A673 (cell line): ENCODE results near the gene TAC3. TPM values are rescaled to one million over a fixed set of nuclear protein-coding genes. Genes with fewer than 3 reads are reported as not detected.

Experiments used
- BruUV-seq: library from RNA; stranded (reverse); fragments of 400-500 nt; replicated peaks from 2 replicates; lab custom pipeline; 2021; lab: Mats Ljungman, UMichigan
- CTCF ChIA-PET: fragments of 300-600 bp; sonication (Branson Sonifier 250); formaldehyde crosslinking; loops from one replicate; lab custom pipeline; 2022; ENCODE audit warnings: antibody characterized with exemption; lab: Charles Lee
- POLR2A ChIA-PET: fragments of 300-600 bp; sonication (Branson Sonifier 250); formaldehyde crosslinking; loops from one replicate; lab custom pipeline; 2022; ENCODE audit warnings: antibody characterized with exemption; ENCODE audit not compliant: low non-redundant PET; lab: Charles Lee
- DNase-seq: peaks from one replicate; pipeline ENCODE4 v3.0.0-alpha.2; 2015; ENCODE audit warnings: low spot score
- H3K27ac ChIP-seq: fragments of 200-600 bp; sonication (generic); 2 replicates; pipeline ENCODE4 v1.5.1; 2016; ENCODE audit warnings: mixed run types, low read depth, mild to moderate bottlenecking, mixed read lengths, antibody characterized with exemption, low read length; ENCODE audit not compliant: poor library complexity, severe bottlenecking
- H3K27me3 ChIP-seq: fragments of 200-600 bp; sonication (generic); replicated peaks from 2 replicates; pipeline ENCODE4 v1.6.1; 2017; ENCODE audit warnings: mixed run types, low read depth, mild to moderate bottlenecking, mixed read lengths, antibody characterized with exemption, low read length; ENCODE audit not compliant: insufficient read depth, poor library complexity
- H3K36me3 ChIP-seq: fragments of 200-600 bp; sonication (generic); 2 replicates; pipeline ENCODE4 v1.6.1; 2016; ENCODE audit warnings: mixed run types, mild to moderate bottlenecking, mixed read lengths, antibody characterized with exemption, low read length; ENCODE audit not compliant: insufficient read depth, poor library complexity, severe bottlenecking
- H3K4me1 ChIP-seq: fragments of 200-600 bp; sonication (generic); 2 replicates; pipeline ENCODE4 v1.6.1; 2017; ENCODE audit warnings: mixed run types, mild to moderate bottlenecking, mixed read lengths, antibody characterized with exemption, low read length; ENCODE audit not compliant: insufficient read depth, poor library complexity, severe bottlenecking
- H3K4me3 ChIP-seq: fragments of 200-600 bp; sonication (generic); 2 replicates; pipeline ENCODE4 v1.5.1; 2016; ENCODE audit warnings: low read depth, mixed run types, mild to moderate bottlenecking, mixed read lengths, low read length; ENCODE audit not compliant: poor library complexity, severe bottlenecking
- H3K9me3 ChIP-seq: fragments of 200-600 bp; sonication (generic); 2 replicates; pipeline ENCODE4 v1.6.1; 2016; ENCODE audit warnings: mixed run types, low read depth, mild to moderate bottlenecking, mixed read lengths, antibody characterized with exemption, low read length; ENCODE audit not compliant: poor library complexity, severe bottlenecking
- CTCF ChIP-seq: fragments of 300-800, 200-600 bp; sonication (generic); conservative IDR thresholded peaks from 2 replicates; pipeline ENCODE4 v1.5.1; 2017; ENCODE audit warnings: low read depth, mild to moderate bottlenecking, antibody characterized with exemption, low read length, moderate library complexity, mixed read lengths
- EZH2 ChIP-seq: fragments of 200-600 bp; sonication (generic); IDR thresholded peaks from 2 replicates; pipeline ENCODE4 v1.6.1; 2017; ENCODE audit warnings: borderline replicate concordance, low read depth, mild to moderate bottlenecking, mixed read lengths, antibody characterized with exemption, low read length; ENCODE audit not compliant: poor library complexity, severe bottlenecking
- intact Hi-C: fragments of 100-400 bp; cut with micrococcal nuclease; formaldehyde crosslinking; loops from one replicate; pipeline ENCODE4 v1.10.0; 2022; ENCODE audit not compliant: unreplicated experiment
- total RNA-seq: library from RNA; stranded (reverse); gene quantifications from 2 replicates; pipeline ENCODE4 v1.2.3, GENCODE V29; 2021

TAC3 gene
- total RNA-seq, 1 experiment from 2014 or later, result not detected

- BruUV-seq, result no TSS peak
- CTCF ChIA-PET, result no interaction called here
- TF ChIP-seq CTCF, result no peak
- no peak for TF ChIP-seq EZH2
These were observed 26.4 kb upstream of the TAC3 start for GRCh38 chr12:57042695-57043094.

GRCh38 chr12:57040750-57041149 is 24.4 kb upstream of the TAC3 start:
- Histone ChIP-seq H3K36me3 (no peaks in the 10 kb centered on the region), H3K4me3 (no peak overlapping the region), H3K9me3 (no peaks in the 10 kb centered on the region), H3K27me3 (no peaks in the 10 kb centered on the region), H3K27ac (no peak overlapping the region), H3K4me1 (no peaks in the 10 kb centered on the region)
- TF ChIP-seq EZH2, result no peak
- no peak for TF ChIP-seq CTCF
- DNase-seq, result no peak
- ChIA-PET CTCF (interaction anchor here (1.0 kb wide), 1 partner anchor 34 kb away, joined by 4 read pairs; no protein-coding TSS in a partner anchor), POLR2A (no interaction called here)
- intact Hi-C loops, result no loop called here
- BruUV-seq, result no TSS peak

More at GRCh38 chr12:57042695-57043094, 26.4 kb upstream of the TAC3 start:
- Histone ChIP-seq H3K27ac (no peak overlapping the region), H3K27me3 (no peaks in the 10 kb centered on the region), H3K9me3 (no peaks in the 10 kb centered on the region), H3K36me3 (no peaks in the 10 kb centered on the region), H3K4me3 (no peak overlapping the region), H3K4me1 (no peaks in the 10 kb centered on the region)
- POLR2A ChIA-PET, result no interaction called here
- no peak for DNase-seq
- intact Hi-C loops, result no loop called here

- DNase-seq, result no peak
- ChIA-PET POLR2A (no interaction called here), CTCF (interaction anchor here (1.0 kb wide), 1 partner anchor 33 kb away, joined by 4 read pairs; no protein-coding TSS in a partner anchor)
These were observed 23.9 kb upstream of the TAC3 start for GRCh38 chr12:57040211-57040610.

More at GRCh38 chr12:57040211-57040610, 23.9 kb upstream of the TAC3 start:
- H3K27me3 ChIP-seq, result no peaks in the 10 kb centered on the region
- no peaks in the 10 kb centered on the region for H3K4me1 ChIP-seq
- TF ChIP-seq EZH2, result no peak
- TF ChIP-seq CTCF, result no peak
- H3K27ac ChIP-seq, result no peak overlapping the region
- intact Hi-C loops, result no loop called here
- no peaks in the 10 kb centered on the region for H3K9me3 ChIP-seq
- H3K4me3 ChIP-seq, result no peak overlapping the region
- no TSS peak for BruUV-seq
- no peaks in the 10 kb centered on the region for H3K36me3 ChIP-seq
